HepG2 (cell line): ENCODE data around the gene CMIP. TPM values are rescaled to one million over a fixed set of nuclear protein-coding genes. Genes with fewer than 3 reads are reported as not detected.

Experiments used
- CEBPZ ChIP-seq: IDR thresholded peaks from 2 replicates; pipeline ENCODE4 v1.6.1; 2012; ENCODE audit warnings: low read length, improper control_type of control experiment
- HNF1A ChIP-seq, 2 experiments: sonication (generic) in 1 of 2; formaldehyde crosslinking in 1 of 2; IDR thresholded peaks; 2 replicates each; pipeline versions ENCODE4 v1.4.0 to v1.6.1; 2016 to 2020; ENCODE audit warnings: borderline replicate concordance in 1 of 2, low read depth in 1 of 2, mild to moderate bottlenecking in 1 of 2, missing genetic modification reagents in 1 of 2
- IKZF5 ChIP-seq: IDR thresholded peaks from 2 replicates; pipeline ENCODE4 v1.6.1; 2018; ENCODE audit warnings: missing genetic modification reagents, mild to moderate bottlenecking, missing compliant biosample characterization
- IRF2 ChIP-seq: IDR thresholded peaks from 2 replicates; pipeline ENCODE4 v1.6.1; 2018; ENCODE audit warnings: missing genetic modification reagents, missing compliant biosample characterization
- MEF2D ChIP-seq: sonication (generic); formaldehyde crosslinking; IDR thresholded peaks from 2 replicates; pipeline ENCODE4 v1.5.1; 2020; ENCODE audit warnings: mild to moderate bottlenecking, missing genetic modification reagents
- MLLT10 ChIP-seq: sonication (generic); formaldehyde crosslinking; IDR thresholded peaks from 2 replicates; pipeline ENCODE4 v1.4.0; 2020; ENCODE audit warnings: missing genetic modification reagents
- MTA3 ChIP-seq: sonication (generic); formaldehyde crosslinking; IDR thresholded peaks from 2 replicates; pipeline ENCODE4 v1.4.0; 2020; ENCODE audit warnings: missing genetic modification reagents
- NR2C2 ChIP-seq: sonication (generic); formaldehyde crosslinking; IDR thresholded peaks from 2 replicates; pipeline ENCODE4 v1.4.0; 2020; ENCODE audit warnings: missing genetic modification reagents, mild to moderate bottlenecking, moderate library complexity, borderline replicate concordance
- RBM22 ChIP-seq: fragments of 200-400 bp; formaldehyde crosslinking; optimal IDR thresholded peaks from 2 replicates; pipeline ENCODE3; 2017; ENCODE audit warnings: mild to moderate bottlenecking, low read length, moderate library complexity
- ZC3H13 ChIP-seq: sonication (generic); formaldehyde crosslinking; IDR thresholded peaks from 2 replicates; pipeline ENCODE4 v1.8.1; 2023; ENCODE audit warnings: mild to moderate bottlenecking, missing genetic modification reagents, moderate library complexity
- ZFP1 ChIP-seq: IDR thresholded peaks from 2 replicates; pipeline ENCODE4 v1.6.1; 2016
- ZKSCAN1 ChIP-seq: fragments of 150-350 bp; IDR thresholded peaks from 2 replicates; pipeline ENCODE4 v1.6.1; 2014; ENCODE audit warnings: low read length
- ZNF670 ChIP-seq: sonication (generic); formaldehyde crosslinking; IDR thresholded peaks from 2 replicates; pipeline ENCODE4 v1.8.0; 2022; ENCODE audit warnings: mild to moderate bottlenecking, missing genetic modification reagents, borderline replicate concordance
- ZNF674 ChIP-seq: sonication (generic); formaldehyde crosslinking; IDR thresholded peaks from 2 replicates; pipeline ENCODE4 v1.5.0; 2020; ENCODE audit warnings: low read depth, mild to moderate bottlenecking, missing genetic modification reagents
- ZNF687 ChIP-seq: sonication (generic); formaldehyde crosslinking; IDR thresholded peaks from 2 replicates; pipeline ENCODE4 v1.5.1; 2020; ENCODE audit warnings: mild to moderate bottlenecking, missing genetic modification reagents, moderate library complexity
- ZNF768 ChIP-seq: sonication (generic); formaldehyde crosslinking; IDR thresholded peaks from 2 replicates; pipeline ENCODE4 v1.4.0; 2020; ENCODE audit warnings: missing genetic modification reagents
- polyA plus RNA-seq, 8 experiments: library from polyadenylated mRNA; depleted of rRNA in 3 of 8; stranded (reverse) in 7 of 8; unstranded in 1 of 8; fragments of >200 nt; fragmentation: Illumina TruSeq in 4 of 8; extraction: Trizol in 4 of 8; gene quantifications; 2 replicates each; pipeline versions ENCODE4 v1.2.1 to v1.2.3, GENCODE V29; 2011 to 2016; ENCODE audit warnings: low read depth in 4 of 8, missing spikeins in 1 of 8, mixed read lengths in 1 of 8; ENCODE audit not compliant: insufficient read depth in 1 of 8
- total RNA-seq, 5 experiments: library from RNA; depleted of rRNA; stranded (reverse); fragments of >200 nt; fragmentation: Illumina TruSeq; extraction: Trizol; gene quantifications; 2 replicates each; pipeline ENCODE4 v1.2.3, GENCODE V29; 2016; ENCODE audit warnings: low read depth in 1 of 5

Gene CMIP
- total and polyA plus RNA-seq, 2 of the 13 experiments (the other 11 are each of a cell fraction or from before 2014, with no cell fraction given) = 10.9 to 18.1 TPM

DNA sequence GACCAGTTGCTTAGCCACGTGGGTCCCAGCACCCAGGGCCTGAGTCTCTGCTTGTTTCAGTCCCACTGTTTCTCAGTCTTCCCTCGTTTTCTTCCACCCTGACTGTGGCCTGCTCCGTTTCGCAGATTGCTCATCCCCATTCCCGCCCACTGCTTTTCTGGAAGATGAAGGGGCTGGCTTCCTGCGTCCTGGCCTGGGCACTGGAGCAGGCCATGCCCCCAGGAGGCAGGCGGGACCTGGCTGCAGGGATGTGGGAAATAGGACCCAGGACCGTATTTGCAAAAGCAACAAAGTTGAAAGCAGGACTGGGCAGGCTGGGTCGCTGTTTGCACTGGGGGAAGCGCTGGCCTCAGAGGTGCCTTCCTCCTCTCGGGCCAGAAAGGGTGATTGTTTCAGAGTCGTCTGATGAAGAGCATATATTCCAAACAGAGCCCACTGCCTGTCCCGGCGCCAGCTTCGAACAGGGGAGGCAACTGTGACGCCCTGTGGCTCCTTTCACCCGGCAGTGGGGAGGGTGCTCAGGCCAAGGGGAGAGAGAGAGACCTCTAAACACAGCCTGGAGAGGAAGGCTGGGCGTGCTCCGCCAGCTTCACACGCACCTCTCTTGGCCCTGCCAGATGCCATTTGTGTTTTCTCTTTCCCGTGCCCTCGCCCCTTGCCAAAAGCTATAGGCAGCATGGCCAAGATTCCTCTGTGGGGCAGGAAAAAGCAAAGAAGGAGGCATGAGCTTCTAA lies 108.6 kb downstream of the CMIP start (continued):
- TF ChIP-seq HNF1A (IDR thresholded peaks at IDR 0.05; ENCODE audit: low read depth) (no peak), HNF1A (CRISPR knock-in tag; IDR thresholded peaks at IDR 0.05; ENCODE audit: borderline replicate concordance) (peak; percentile 86; the same call in 1 of the 2 replicates), ZKSCAN1 (0 out of 2 replicates have a peak, but pooled peaks have one; percentile 7), MEF2D (CRISPR knock-in tag) (no peak), MLLT10 (CRISPR knock-in tag) (no peak), MTA3 (no peak), ZNF674 (CRISPR knock-in tag) (no peak), ZNF670 (CRISPR knock-in tag) (no peak), IRF2 (CRISPR knock-in tag) (peak; percentile 77; the same call in 1 of the 2 replicates), NR2C2 (CRISPR knock-in tag) (peak; percentile 50; the same call in 1 of the 2 replicates), CEBPZ (no peak), RBM22 (peak; percentile 8), ZNF687 (CRISPR knock-in tag) (peak; percentile 99), ZNF768 (CRISPR knock-in tag) (peak; percentile 61), ZFP1 (CRISPR knock-in tag) (no peak), IKZF5 (CRISPR knock-in tag) (peak; percentile 48; the same call in 1 of the 2 replicates), ZC3H13 (no peak)
